Measurements from ENCODE around the gene ACAA1. TPM values are rescaled to one million over a fixed set of nuclear protein-coding genes. Genes with fewer than 3 reads are reported as not detected.
"Not testable (repeated sequence)": the region's sequence is repeated elsewhere in the genome, so short reads cannot be mapped to it uniquely, and the experiment has no call there.

The ACAA1 gene
- total and polyA plus RNA-seq, 12 donors: 76.4 to 136 (median 117) TPM

- WGBS, 2 donors: 84 to 88% methylated on average over 11 of the region's 11 CpGs
- peak in 1 of 8 donors; percentile 12 for ATAC-seq
- no peaks in the 10 kb centered on the region for H3K36me3 ChIP-seq
- no peaks in the 10 kb centered on the region for H3K27me3 ChIP-seq
- no peak for DNase-seq
- no peak overlapping the region for H3K4me3 ChIP-seq
- intact Hi-C loops (cut with DNase I): no loop called here
- peaks cover 0 to 32% (median 0%) of the 10 kb centered on the region in 11 donors for H3K9me3 ChIP-seq
- TF ChIP-seq CTCF (IDR thresholded peaks at IDR 0.05): no peak
- H3K27ac ChIP-seq: no peak overlapping the region
- no peaks in the 10 kb centered on the region for H3K4me1 ChIP-seq
Observed at GRCh38 chr3:38085311-38085942, 51.5 kb downstream of the ACAA1 start.

- DNase-seq: no peak
- ATAC-seq: peak in 7 of 8 donors; percentile 11 to 99 (median 74)
Observed at GRCh38 chr3:38084334-38085310, 52.3 kb downstream of the ACAA1 start.

GRCh38 chr3:38083871-38084333, 53.0 kb downstream of the ACAA1 start:
- Histone ChIP-seq H3K4me1 (no peaks in the 10 kb centered on the region), H3K27ac (no peak overlapping the region), H3K27me3 (no peaks in the 10 kb centered on the region), H3K4me3 (no peak overlapping the region), H3K36me3 (no peaks in the 10 kb centered on the region), H3K9me3 (peaks cover 0 to 32% (median 0%) of the 10 kb centered on the region in 11 donors)
- TF ChIP-seq CTCF (IDR thresholded peaks at IDR 0.05): no peak
- ATAC-seq (no peak), DNase-seq (no peak)
- intact Hi-C loops (cut with DNase I): no loop called here
- 96 to 97% methylated on average over 13 of the region's 13 CpGs for WGBS, 2 donors

More at GRCh38 chr3:38084334-38085310, 52.3 kb downstream of the ACAA1 start:
- intact Hi-C loops (cut with DNase I): no loop called here
- WGBS, 2 donors: 63 to 64% methylated on average over 7 of the region's 7 CpGs
- H3K4me1 ChIP-seq: no peaks in the 10 kb centered on the region
- H3K9me3 ChIP-seq: peaks cover 0 to 32% (median 0%) of the 10 kb centered on the region in 11 donors
- no peaks in the 10 kb centered on the region for H3K36me3 ChIP-seq
- no peak overlapping the region for H3K27ac ChIP-seq
- TF ChIP-seq CTCF (IDR thresholded peaks at IDR 0.05): no peak
- H3K27me3 ChIP-seq: no peaks in the 10 kb centered on the region
- H3K4me3 ChIP-seq: no peak overlapping the region

GRCh38 chr3:38083254-38083653, 53.7 kb downstream of the ACAA1 start:
- peaks cover 0 to 32% (median 0%) of the 10 kb centered on the region in 11 donors for H3K9me3 ChIP-seq
- 100% methylated on average over 1 of the region's 1 CpG for WGBS, 2 donors
- H3K36me3 ChIP-seq; H3K4me3 ChIP-seq; ATAC-seq; H3K27me3 ChIP-seq; H3K4me1 ChIP-seq; intact Hi-C loops (cut with DNase I); DNase-seq; H3K27ac ChIP-seq: not testable (repeated sequence)

- DNase-seq; H3K4me1 ChIP-seq; H3K27me3 ChIP-seq; intact Hi-C loops (cut with DNase I); H3K4me3 ChIP-seq; ATAC-seq; H3K27ac ChIP-seq; H3K36me3 ChIP-seq: not testable (repeated sequence)
- peaks cover 0 to 32% (median 0%) of the 10 kb centered on the region in 11 donors for H3K9me3 ChIP-seq
- 88 to 92% methylated on average over 7 to 11 of the region's 16 CpGs for WGBS, 2 donors
Observed at GRCh38 chr3:38082296-38082695, 54.6 kb downstream of the ACAA1 start.

GRCh38 chr3:38077073-38077472, 59.9 kb downstream of the ACAA1 start:
- 35 to 94% methylated on average over 1 of the region's 3 CpGs for WGBS, 2 donors
- ATAC-seq; H3K36me3 ChIP-seq; H3K4me3 ChIP-seq; H3K27ac ChIP-seq; H3K4me1 ChIP-seq; DNase-seq; intact Hi-C loops (cut with DNase I); H3K9me3 ChIP-seq; H3K27me3 ChIP-seq: not testable (repeated sequence)
